Fibroblast of lung (primary cell): ENCODE measurements around the gene RAB31. TPM values are rescaled to one million over a fixed set of nuclear protein-coding genes. Genes with fewer than 3 reads are reported as not detected.

Experiments used
- DNase-seq, 2 donors: peaks; one replicate each; pipeline versions ENCODE4 v3.0.0 to v3.0.0-alpha.2; 2010; ENCODE audit warnings: low read depth in 2 of 2
- H2AFZ ChIP-seq: 2 replicates; pipeline ENCODE4 v1.5.1; 2012; ENCODE audit warnings: low read length, control low read depth, inconsistent platforms
- H3K27ac ChIP-seq: 2 replicates; pipeline ENCODE4 v1.5.1; 2011; ENCODE audit warnings: low read length, control low read depth; ENCODE audit not compliant: insufficient read depth
- H3K27me3 ChIP-seq: 2 replicates; pipeline ENCODE4 v1.5.1; 2011; ENCODE audit warnings: mild to moderate bottlenecking, low read length; ENCODE audit not compliant: control insufficient read depth, insufficient read depth
- H3K36me3 ChIP-seq: 2 replicates; pipeline ENCODE4 v1.5.1; 2011; ENCODE audit warnings: low read length; ENCODE audit not compliant: control insufficient read depth, insufficient read depth
- H3K4me1 ChIP-seq: 2 replicates; pipeline ENCODE4 v1.5.1; 2011; ENCODE audit warnings: low read length; ENCODE audit not compliant: control insufficient read depth, insufficient read depth; ENCODE audit errors: extremely low read depth
- H3K4me2 ChIP-seq: 2 replicates; pipeline ENCODE4 v1.5.1; 2011; ENCODE audit warnings: low read length, control low read depth; ENCODE audit not compliant: insufficient read depth; ENCODE audit errors: extremely low read depth
- H3K4me3 ChIP-seq, 4 experiments: fragments of 200-600 bp in 1 of 4; sonication (generic) in 1 of 4; replicated peaks in 1 of 4; 2 replicates each; pipeline ENCODE4 v1.5.1; 2011 to 2016; ENCODE audit warnings: low read length in 4 of 4, low read depth in 3 of 4, mild to moderate bottlenecking in 3 of 4, control low read depth in 2 of 4, inconsistent platforms in 1 of 4, mixed read lengths in 1 of 4; ENCODE audit not compliant: insufficient read depth in 1 of 4; ENCODE audit errors: control extremely low read depth in 1 of 4
- H3K79me2 ChIP-seq: 2 replicates; pipeline ENCODE4 v1.5.1; 2012; ENCODE audit warnings: mild to moderate bottlenecking, low read length, inconsistent platforms; ENCODE audit not compliant: control insufficient read depth, insufficient read depth
- H3K9ac ChIP-seq: 2 replicates; pipeline ENCODE4 v1.5.1; 2011; ENCODE audit warnings: mild to moderate bottlenecking, low read length, control low read depth; ENCODE audit not compliant: insufficient read depth
- H3K9me3 ChIP-seq: 2 replicates; pipeline ENCODE4 v1.5.1; 2012; ENCODE audit warnings: low read depth, low read length; ENCODE audit not compliant: control insufficient read depth, insufficient read depth
- H4K20me1 ChIP-seq: 2 replicates; pipeline ENCODE4 v1.5.1; 2011; ENCODE audit warnings: low read length; ENCODE audit not compliant: control insufficient read depth, insufficient read depth; ENCODE audit errors: extremely low read depth
- CTCF ChIP-seq, 2 donors: IDR thresholded peaks in 1 of 2; conservative IDR thresholded peaks in 1 of 2; 1 replicate in 1 of 2; 2 replicates in 1 of 2; pipeline ENCODE4 v1.5.1; 2011 to 2012; ENCODE audit warnings: low read length in 2 of 2, control low read depth in 1 of 2, inconsistent platforms in 1 of 2, low read depth in 1 of 2, mild to moderate bottlenecking in 1 of 2
- EZH2 ChIP-seq: IDR thresholded peaks from 2 replicates; pipeline ENCODE4 v1.5.1; 2012; ENCODE audit warnings: low read length, control low read depth, mild to moderate bottlenecking; ENCODE audit errors: missing control alignments
- polyA plus RNA-seq, 2 donors: library from polyadenylated mRNA; depleted of rRNA in 1 of 2; stranded (reverse) in 1 of 2; unstranded in 1 of 2; fragments of >200 nt; gene quantifications; 2 replicates each; pipeline ENCODE4 v1.2.1, GENCODE V29; 2011 to 2012; ENCODE audit warnings: missing spikeins in 1 of 2
- total RNA-seq: library from RNA; depleted of rRNA; stranded (reverse); fragments of >200 nt; gene quantifications from 2 replicates; pipeline ENCODE4 v1.2.1, GENCODE V29; 2014

RAB31 gene
- total and polyA plus RNA-seq, 2 donors (not counting 1 experiment from before 2014, with no cell fraction given): 29.6 to 47.1 TPM

GRCh38 chr18:9740071-9740470 lies 32.0 kb downstream of the RAB31 start:
- Histone ChIP-seq H3K36me3 (no peaks in the 10 kb centered on the region), H3K4me3 (no peak overlapping the region), H3K9ac (no peak overlapping the region), H3K27me3 (no peaks in the 10 kb centered on the region), H3K9me3 (no peaks in the 10 kb centered on the region), H4K20me1 (no peaks in the 10 kb centered on the region), H3K27ac (no peak overlapping the region), H3K4me2 (no peak overlapping the region), H2AFZ (no peak overlapping the region), H3K79me2 (no peaks in the 10 kb centered on the region), H3K4me1 (peaks cover 17% of the 10 kb centered on the region)
- no peak for DNase-seq
- TF ChIP-seq CTCF (conservative IDR thresholded peaks at IDR 0.05 in 1 of 2, IDR thresholded peaks at IDR 0.05 in 1 of 2; ENCODE audit: low read depth in 1 of 2, low read length in 2 of 2): no peak
- TF ChIP-seq EZH2: no peak

GRCh38 chr18:9741406-9741792 lies 33.3 kb downstream of the RAB31 start:
- Histone ChIP-seq H4K20me1 (no peaks in the 10 kb centered on the region), H2AFZ (no peak overlapping the region), H3K27ac (no peak overlapping the region), H3K4me1 (peaks cover 17% of the 10 kb centered on the region), H3K9ac (no peak overlapping the region), H3K79me2 (no peaks in the 10 kb centered on the region), H3K4me2 (no peak overlapping the region), H3K36me3 (no peaks in the 10 kb centered on the region), H3K9me3 (no peaks in the 10 kb centered on the region), H3K4me3 (no peak overlapping the region), H3K27me3 (no peaks in the 10 kb centered on the region)
- no peak for DNase-seq
- no peak for TF ChIP-seq EZH2
- TF ChIP-seq CTCF (conservative IDR thresholded peaks at IDR 0.05 in 1 of 2, IDR thresholded peaks at IDR 0.05 in 1 of 2; ENCODE audit: low read depth in 1 of 2, low read length in 2 of 2): no peak

DNA sequence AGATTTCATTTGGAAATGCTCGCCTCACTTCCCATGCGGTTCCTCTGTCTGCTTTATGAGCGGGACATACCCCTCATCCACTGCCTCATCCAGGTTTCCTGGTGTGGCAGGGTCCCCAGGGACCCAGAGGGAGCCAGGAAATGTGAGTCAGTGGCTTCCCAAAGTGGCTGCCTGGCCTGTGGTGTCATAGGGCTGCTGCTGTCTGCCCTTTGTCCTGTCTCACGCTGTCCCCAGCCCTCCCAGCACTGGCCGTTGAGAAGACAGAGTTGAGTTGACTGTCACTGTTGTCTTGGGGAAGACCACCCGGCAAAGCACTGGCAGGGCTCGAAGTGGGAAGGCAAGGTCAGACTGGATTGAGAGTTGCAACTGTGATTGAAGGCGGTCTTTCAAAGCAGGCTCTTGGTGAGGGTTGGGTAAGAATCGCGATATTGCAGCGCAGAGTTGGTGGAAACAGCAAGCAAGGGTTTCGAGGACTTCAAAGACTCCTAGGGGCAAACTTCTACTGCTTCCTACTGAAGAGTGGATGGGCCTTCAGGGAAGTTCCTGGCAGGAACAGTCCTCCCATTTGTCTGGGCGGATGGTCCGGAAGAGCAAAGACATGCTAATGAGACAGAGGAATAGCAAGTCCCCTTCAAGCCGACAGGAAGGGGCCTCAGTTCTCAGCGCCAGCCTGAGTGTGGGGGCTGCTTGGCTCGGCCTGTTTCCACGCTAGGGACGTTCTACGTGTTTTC lies 33.9 kb downstream of the RAB31 start:
- Histone ChIP-seq H3K27me3 (no peaks in the 10 kb centered on the region), H3K9ac (no peak overlapping the region), H4K20me1 (no peaks in the 10 kb centered on the region), H3K9me3 (no peaks in the 10 kb centered on the region), H3K36me3 (no peaks in the 10 kb centered on the region), H3K4me1 (peaks cover 17% of the 10 kb centered on the region), H3K4me3 (no peak overlapping the region), H2AFZ (no peak overlapping the region), H3K79me2 (no peaks in the 10 kb centered on the region), H3K27ac (no peak overlapping the region), H3K4me2 (no peak overlapping the region)
- TF ChIP-seq CTCF (conservative IDR thresholded peaks at IDR 0.05 in 1 of 2, IDR thresholded peaks at IDR 0.05 in 1 of 2; ENCODE audit: low read depth in 1 of 2, low read length in 2 of 2): no peak
- DNase-seq: no peak
